ENCODE results near the gene MRPL12.

Gene MRPL12

DNA sequence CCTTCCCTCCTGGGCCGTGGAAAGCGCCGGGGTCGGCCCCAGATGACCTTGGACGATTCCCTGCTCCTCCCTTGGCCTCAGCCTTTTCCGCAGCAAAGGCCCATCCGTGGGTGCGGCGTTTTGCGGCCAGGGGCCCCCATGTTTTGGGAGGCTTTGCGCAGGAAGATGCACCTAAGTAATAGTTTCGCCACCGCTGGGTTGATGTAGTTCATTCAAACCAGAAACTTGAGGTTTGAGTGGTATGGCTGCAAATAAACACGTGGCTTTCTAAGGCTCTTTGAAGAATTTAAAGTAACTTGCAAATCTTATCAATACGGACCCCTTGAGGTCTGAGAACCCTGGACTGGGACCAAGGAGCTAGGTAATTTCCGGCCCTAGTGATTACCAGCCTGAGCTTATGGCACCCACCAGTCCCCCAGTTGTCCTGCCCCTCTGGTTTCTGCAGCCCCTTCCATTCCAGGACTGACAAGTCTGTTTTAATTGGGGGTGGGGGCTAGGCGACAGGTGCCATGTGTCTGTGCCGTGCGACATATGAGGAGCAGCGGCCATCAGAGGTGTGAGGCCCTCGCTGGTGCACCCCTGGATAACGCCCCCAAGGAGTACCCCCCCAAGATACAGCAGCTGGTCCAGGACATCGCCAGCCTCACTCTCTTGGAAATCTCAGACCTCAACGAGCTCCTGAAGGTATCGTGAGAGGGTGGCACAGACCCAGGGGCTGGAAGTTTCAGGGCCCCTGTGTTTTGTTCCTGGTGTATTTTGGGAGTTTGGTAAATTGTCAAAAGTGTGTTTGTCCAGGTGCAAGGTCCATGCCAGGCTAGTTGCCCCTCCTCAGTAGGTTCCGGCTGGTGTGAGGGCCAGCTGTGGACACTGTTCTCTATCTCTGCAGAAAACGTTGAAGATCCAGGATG lies 834 bp downstream of the MRPL12 start:
- DNase-seq: no peak

DNA sequence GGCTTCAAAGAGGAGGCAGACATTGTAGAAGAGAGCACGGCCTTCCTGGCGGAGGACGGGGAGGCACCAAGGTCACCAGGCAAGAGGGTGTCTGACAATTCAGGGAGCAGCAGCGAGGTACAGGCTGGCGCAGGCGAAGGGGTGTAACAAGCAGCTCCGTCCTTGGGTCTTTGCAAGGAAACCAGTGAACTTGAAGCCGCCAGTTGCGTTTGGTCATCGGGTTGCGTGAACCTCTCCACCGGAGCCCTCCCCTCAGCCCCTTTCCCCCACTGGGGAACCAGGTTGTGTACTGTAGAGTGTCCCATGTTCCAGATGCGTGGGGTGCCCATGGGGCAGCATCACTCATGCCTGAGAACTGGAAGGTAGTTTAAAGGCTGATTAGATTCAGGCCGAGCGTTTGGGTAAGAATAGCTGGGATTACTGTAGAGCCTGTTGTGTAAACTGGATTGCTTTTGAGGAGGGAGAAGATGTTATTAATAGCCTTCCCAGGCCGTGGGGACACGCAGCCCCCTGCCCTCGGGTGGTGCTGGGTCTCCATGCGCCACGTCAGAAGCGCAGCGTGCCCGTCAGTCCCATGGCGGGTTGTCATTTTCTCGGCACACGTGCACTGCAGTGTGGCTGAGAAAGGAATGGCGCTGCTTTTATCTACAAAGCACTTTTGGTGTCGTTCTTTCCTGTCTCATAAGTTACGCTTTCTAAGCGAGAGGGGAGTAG lies 2.5 kb downstream of the MRPL12 start:
- DNase-seq: no peak

DNA sequence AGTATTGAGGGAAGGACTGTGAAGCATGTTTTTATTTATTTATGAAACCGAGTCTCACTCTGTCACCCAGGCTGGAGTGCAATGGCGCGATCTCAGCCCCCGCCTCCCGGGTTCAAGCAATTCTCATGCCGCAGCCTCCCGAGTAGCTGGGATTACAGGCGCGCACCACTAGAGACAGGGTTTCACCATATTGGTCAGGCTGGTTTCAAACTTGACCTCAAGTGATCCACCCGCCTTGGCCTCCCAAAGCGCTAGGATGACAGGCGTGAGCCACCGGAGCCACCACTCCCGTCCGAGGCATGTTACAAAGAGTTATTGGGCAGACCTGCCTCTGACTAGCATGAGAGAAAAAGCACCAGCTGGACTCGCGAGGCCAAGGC lies 3.1 kb downstream of the MRPL12 start:
- DNase-seq: no peak

DNA sequence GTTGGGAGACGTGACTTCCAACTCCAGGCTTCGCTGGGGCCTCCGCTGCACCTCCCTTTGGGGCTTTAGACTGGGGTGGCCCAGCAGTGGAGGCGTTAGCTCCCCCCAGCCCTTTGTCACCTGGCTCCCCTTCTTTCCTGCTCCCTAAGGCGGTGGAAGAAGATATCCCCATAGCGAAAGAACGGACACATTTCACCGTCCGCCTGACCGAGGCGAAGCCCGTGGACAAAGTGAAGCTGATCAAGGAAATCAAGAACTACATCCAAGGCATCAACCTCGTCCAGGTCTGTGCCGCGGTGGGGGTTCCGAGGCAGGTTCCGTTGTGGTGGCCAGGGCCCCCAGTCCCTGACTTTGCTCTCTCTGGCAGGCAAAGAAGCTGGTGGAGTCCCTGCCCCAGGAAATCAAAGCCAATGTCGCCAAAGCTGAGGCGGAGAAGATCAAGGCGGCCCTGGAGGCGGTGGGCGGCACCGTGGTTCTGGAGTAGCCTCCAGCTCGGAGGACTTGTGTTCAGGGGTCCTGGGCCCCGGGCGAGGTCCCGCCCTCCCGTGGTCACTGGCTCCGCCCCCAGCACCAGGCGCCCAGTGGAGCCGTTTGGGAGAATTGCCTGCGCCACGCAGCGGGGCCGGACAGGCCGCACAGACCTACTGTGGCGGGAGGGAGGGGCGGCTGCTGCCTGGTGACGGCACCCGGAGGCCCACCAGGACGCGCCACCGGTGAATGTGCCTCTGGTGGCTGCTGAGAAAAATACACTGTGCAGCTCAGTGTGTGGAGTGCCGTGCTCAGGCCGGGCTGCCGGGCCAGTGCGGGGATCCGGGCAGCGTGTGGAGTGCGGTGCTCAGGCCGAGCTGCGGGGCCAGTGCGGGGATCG lies 3.8 kb downstream of the MRPL12 start:
- no peak for DNase-seq

DNA sequence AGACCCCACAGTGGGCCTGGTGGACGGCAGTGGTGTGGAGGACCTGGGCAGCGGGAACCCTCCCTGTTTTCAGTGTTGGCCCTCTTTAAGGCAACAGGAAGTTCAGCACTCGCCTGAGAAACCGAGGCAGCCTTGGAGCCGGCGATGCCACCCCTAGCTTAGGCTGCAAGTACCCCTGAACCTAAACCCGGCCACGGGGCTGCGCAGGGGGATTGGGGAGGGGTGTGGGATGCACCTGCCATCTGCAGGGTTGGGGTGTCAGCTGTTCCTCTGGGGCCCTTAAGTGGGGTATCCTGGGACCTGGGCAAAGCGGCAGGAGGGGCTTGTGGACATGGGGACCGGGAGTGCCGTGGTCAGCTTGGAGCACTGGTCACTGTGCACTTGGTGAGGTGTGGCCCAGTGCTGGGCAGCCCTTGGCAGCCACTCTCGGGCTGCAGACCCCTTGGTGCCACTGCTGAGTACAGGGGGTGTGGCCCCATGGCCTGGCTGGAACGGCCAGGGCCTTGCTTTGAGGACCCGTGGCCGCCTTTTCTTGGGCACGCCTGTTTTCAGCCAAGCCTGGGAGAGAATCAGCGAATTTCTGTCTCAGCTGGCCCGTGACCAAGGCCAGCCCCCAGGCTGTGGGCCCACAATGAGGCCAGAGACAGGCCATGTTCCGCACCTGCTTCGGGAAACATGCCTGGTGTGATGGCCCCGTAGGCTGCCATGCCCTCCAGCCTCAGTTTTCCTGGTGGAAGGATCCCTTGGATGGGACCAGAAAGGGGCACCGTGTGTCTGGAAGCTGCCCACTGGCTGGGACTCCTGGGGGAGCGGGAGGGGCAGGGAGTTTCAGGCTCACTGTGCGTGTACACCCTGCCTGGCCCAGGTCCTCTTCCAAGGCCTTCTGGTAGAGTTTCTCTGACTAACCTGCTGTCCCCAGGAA lies 4.8 kb downstream of the MRPL12 start:
- no peak for DNase-seq

DNA sequence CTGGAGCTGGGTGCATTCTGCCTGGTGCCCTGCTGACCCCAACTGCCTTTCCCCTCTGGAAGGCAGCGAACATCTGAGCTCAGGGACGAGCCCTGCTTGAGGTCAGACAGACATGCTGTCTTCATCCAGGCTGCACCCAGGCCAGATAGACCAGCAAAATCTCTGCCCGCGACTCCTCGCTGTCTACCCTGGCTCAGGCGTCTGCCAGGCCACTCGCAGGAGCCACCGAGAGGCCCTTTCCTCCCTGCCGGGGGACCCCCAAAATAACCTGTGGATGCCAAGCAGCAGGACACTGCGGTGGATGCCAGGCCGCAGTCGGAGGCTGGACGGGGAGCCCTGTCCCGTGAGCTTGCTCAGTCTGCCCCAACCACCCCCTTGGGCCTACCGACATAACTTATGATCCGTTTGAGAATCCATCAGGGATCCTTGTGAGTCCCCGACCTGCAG lies 5.6 kb downstream of the MRPL12 start:
- DNase-seq: no peak

DNA sequence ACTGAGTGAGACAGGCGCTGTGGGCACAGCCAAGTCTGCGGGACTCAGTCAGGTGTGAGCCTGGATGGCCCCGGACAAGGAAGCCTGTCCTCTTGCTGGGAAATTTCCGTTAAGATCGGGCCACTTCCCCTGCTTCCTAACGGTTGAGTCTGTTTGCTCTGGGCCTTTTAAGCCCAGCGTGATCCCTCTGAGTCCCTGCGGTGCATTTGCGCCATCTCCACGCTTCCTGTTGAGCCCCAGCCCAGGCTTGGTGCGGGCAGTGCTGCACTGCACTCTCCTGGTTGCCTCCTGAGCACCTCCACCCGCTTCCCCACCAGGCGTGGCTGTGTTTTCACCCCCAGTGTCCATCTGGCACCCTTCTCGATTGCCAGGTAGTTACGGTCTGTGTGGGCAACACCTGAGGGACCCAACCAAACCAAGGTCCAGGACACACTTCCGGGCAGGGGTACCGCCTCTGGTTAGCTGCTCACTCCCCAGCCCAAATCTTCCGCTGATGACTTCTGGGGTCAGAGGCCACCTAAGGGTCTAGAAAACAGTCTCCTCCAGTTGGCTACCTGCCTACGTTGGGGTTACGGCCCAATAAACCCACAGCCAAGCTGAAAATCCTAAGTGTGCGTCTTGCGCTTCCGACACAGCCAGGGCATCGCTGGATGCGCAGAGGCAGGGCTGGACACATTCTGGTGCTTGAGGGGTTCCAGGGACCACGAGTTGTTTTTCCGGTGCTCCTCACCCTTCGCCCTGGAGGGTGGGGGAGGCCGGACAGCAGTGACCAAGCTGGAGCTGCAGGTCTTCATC lies 7.5 kb downstream of the MRPL12 start:
- no peak for DNase-seq

DNA sequence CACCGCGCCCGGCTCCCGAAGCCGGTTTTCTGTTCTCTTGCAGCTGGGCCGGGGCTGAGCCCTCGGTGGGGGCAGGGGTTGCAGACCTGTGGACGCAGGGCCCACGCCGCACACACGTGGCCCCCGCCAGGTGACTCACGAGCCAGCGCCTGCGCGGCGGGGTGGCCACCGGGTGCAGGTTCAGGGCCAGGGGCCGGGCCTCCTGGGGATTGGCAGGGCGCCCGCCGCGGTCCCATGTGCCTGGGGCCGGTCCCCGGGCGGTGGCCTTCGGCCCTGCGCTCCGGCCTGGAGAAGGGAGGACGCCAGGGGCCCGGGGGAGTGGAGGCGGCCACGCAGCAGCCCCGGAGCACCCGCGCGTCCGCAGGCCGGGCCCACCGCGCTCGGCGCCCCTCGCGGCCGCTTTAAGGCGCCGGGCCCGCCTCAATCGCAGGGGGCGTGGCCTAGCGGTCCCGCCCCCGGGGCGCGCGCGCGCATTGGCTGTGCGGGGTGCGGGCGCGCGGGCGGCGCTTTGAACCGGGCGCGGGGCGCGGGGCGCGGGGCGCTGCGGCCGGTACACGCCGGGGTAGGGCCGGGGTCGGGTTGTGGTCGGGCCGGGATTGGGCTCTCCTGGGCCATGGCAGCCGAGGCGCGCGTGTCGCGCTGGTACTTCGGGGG lies 8.8 kb downstream of the MRPL12 start, which contains the start of gene SLC25A10:
TSS of gene SLC25A10 (plus strand) at position 471 of the 654 bp plus-strand sequence. CDS start at position 614, 143 bp downstream.
- DNase-seq: peak; percentile 68

DNA sequence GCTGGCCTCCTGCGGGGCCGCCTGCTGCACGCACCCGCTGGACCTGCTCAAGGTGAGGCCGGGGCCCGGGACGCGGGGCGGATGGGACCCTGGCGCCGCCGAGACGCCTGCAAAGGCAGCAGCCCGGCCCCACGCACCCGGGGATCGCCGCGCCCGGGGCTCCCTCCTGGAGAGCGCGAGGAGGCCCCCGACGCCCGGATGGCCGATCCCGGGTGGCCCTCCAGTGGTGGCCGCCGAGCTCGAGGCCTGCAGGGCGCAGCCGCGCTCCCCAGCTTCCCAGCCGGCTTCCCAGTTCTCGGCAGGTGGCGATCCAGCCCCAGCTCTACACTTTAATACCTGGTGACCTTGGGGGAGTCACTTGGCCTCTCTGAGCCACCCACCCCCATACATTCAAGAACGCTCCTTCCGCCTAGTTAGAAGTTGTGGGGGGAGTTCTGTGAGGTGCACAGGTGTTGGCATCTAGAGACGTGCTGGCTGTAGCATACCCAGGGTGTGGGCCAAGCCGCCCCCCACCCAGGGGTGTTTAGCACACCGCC lies 9.4 kb downstream of the MRPL12 start:
- DNase-seq: no peak

DNA sequence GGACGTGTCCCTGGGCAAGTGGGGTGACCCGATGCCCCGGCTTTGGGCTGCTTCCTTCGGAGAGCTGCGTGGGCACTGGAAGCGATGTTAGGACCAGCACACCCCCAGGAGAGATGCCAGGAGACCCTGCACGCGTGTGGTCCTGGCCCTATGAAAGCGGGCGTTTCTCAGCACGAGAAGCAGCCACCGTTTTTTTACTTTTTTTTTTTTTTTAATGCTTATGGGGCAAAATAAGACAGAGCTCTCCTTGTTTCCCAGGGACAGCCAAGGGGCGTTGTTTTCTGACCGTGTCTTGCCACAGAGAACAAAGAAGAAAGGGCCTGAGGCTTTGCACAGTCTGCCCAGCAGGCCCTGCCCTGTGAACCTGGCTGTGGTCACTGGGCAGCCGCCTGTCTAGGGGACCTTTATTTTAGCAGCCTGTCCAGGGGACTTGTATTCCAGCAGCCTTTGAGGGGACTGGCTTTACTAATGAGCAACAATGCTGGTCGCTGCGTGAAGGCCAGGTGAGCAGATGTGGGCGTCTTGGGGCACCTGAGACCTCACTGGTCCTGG lies 9.9 kb downstream of the MRPL12 start:
- DNase-seq: no peak

DNA sequence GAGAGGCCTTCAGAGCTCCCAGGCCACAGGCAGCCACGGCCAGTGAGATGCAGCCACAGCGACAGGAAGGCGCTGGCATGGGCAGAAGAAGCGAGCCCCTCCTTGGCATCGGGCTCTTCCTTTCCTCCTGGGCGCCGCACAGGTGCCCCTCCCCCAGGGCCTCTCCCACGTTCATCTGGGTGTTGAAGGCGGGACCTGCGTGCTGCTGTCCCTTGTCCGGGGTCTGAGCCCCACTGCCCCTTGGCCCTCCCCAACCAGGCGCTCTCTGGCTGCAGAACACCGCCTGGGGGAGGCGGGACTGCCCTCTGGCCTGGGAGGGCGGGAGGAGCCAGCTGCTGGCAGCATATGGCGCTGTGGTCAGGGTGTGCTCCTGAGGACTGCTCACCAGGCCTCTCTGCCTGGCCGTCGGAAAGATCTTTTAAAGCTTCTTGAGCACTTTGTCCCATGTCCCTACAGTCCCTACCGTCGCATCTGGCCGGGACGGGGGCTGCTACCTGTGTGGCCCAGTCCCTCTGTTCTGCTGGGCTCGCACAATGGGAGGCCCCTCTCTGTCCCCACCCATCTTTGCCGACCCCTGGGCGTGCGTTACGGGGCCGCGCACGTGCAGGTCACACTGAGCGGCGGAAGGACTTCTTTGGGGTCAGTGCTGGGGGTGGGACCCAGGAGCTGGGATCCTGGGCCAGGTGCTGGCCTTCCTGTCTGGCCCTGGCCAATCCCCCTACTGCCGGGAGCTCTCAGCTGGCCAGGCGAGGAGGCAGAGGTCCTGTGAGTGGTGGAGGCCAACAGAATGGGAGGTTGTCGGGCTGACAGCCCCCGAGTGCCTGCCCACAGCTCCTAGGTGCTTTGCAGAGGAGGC lies 10.6 kb downstream of the MRPL12 start:
- DNase-seq: no peak

DNA sequence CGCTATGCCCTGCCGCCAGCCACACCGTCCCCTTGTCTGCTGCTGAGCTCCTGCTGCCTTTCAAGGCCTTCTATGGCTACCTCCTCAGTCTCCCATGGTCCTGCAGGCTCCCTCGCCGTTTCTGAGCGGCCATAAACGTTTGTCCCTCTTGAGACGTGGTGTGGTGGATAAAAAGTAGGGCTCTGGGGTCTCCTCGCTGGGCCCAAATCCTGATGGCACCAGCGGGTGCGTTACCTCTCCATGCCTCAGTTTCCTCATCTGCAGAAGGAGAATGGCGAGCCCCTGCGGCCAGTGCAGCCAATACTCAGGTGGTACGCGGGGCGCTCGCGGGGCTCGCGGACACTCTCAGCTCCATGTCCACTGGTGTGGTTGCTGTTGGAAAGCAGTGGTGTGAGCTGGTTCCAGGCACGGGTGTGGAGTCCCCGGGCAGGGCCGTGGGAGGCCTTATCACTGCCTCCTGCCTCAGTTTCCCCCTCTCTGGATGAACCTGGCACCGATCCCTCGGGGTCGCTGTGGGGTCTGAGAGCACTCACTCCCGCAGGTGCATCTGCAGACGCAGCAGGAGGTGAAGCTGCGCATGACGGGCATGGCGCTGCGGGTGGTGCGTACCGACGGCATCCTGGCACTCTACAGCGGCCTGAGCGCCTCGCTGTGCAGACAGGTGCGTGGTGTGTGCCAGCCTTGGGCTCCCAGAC lies 11.4 kb downstream of the MRPL12 start:
- DNase-seq: no peak

DNA sequence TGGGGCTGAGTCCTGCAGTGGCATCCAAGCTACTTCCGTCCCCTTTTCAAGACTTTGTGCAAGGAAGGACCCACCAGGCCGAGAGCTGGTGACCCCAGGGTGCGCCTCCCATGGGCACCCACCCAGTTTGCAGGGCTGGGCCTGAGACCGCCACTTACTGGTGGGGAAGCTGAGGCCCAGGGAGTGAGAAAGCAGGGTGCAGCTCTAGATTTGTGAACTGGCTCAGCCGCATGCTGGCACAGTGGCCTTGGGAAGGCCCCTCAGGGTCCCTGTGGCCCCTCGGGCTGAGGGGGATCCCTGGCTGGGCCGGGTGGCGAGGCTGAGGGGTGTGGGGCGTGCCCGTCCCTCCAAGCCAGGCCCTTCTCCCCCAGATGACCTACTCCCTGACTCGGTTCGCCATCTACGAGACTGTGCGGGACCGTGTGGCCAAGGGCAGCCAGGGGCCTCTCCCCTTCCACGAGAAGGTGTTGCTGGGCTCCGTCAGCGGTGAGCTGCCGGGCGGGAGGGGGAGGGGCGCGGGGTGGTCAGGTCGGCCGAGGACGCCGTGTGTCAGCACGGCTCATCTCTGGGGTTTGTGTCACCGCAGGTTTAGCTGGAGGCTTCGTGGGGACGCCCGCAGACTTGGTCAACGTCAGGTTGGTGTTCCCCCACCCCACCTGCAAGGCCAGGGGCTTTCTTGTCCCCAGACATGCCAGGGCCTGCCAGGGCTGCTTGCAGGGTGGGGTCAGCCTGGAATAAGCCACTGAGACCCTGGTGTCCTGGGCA lies 12.1 kb downstream of the MRPL12 start:
- no peak for DNase-seq

DNA sequence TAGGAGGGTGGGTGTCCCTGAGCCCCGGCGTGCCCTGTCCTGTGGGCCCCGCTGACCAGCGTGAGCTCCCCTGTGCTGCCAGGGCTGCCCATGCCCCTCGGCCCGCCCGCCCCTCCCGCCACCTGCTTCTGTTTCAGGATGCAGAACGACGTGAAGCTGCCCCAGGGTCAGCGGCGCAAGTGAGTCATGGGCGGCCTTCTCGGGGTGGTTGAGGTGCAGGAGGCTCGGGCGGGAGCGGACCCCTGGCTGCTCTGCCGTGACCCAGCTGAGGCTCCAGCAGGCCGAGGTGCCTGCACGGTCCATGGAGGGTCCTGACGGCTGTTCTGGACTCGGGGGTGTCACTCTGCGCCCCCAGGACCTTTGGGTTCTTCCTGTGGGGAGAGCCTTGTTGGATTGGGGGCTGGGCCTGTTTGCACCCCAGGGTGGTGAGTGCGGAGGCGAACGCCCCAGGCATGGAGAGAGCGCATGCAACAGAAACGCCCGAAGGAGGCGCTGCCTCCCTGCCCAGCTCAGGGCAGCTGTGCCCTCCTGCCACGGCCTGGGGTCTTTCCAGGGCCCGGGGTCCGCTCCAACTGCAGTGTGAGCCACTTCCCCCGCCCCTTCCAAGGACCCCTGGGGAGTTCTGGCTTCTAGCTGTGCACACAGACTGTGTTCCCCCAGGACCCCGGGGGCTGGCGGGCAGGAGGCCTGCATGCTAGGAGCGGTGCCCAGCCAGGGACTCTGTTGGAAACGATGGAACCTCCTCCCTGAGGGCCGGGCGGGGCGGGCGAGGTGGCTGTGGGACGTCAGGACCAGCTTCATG lies 12.9 kb downstream of the MRPL12 start:
- DNase-seq: no peak

DNA sequence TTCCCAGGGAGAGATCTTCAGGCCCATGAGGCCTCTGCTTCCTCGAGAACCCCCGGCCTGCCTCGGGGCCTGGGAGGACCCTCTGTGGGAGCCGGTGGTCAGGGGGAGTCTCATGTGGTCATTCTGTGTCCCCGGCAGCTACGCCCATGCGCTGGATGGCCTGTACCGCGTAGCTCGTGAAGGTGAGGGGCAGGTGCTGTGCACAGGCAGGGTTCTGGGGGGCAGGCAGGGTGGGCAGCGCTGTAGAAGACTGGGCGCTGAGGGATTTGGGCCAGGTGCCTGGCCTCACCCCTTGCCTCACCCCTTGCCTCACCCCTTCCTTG lies 13.5 kb downstream of the MRPL12 start:
- no peak for DNase-seq

DNA sequence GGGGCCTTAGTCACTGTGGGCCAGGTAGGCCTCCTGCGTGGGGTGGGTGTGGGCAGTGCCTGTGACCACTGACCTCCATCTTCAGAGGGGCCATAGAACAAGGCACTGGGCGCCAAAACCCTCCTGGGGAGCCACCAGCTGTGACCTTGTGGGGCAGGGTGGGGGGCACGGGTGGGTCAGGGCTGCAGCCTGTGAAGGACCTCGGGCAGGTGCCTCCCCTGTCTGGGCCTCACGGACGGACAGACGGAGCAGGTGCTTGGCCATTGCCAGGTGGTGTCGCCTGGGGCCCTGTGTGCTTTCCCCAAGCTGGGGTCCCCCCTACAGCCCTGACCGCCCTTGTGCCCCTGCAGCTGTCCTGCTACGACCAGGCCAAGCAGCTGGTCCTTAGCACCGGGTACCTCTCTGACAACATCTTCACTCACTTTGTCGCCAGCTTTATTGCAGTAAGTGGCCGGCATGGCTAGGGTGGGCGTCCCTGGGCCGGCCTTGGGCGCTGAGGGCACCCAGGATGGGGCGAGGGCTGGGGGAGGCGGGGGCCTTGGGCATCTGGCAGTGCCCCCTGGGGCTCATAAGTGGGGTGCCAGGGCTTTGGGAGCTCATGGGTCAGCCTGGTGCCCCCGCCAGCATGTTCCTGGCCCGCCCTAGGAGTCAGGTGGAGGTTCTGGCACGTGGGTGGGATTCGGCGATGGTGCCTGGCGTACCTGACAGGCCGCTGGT lies 14.0 kb downstream of the MRPL12 start:
- DNase-seq: no peak

All from femur (tissue), 1 donor.